ENCODE results near the gene HEMGN.

DNA sequence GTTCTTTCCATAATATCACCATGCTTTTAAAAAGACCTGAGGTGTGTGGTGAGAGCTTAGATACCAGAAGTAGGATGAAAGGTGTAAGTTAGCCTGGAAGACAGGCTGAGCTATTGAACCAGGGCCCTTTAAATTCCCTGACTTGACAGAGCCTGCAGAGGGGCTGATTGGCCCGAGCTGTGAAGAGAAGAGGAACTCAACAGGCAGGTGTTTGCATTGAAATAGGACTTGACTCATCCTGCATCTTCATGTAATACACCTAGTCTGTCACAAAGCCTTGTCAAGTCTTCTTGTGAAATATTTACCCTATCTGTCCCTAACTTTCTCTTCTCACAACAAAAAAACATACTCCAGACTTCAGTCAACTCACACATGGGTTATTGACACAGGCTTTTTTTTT, 28.5 kb upstream of the HEMGN start:
- TF ChIP-seq, protein P1, sequence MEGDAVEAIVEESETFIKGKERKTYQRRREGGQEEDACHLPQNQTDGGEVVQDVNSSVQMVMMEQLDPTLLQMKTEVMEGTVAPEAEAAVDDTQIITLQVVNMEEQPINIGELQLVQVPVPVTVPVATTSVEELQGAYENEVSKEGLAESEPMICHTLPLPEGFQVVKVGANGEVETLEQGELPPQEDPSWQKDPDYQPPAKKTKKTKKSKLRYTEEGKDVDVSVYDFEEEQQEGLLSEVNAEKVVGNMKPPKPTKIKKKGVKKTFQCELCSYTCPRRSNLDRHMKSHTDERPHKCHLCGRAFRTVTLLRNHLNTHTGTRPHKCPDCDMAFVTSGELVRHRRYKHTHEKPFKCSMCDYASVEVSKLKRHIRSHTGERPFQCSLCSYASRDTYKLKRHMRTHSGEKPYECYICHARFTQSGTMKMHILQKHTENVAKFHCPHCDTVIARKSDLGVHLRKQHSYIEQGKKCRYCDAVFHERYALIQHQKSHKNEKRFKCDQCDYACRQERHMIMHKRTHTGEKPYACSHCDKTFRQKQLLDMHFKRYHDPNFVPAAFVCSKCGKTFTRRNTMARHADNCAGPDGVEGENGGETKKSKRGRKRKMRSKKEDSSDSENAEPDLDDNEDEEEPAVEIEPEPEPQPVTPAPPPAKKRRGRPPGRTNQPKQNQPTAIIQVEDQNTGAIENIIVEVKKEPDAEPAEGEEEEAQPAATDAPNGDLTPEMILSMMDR (IDR thresholded peaks at IDR 0.05; ENCODE audit: borderline replicate concordance, extremely low read depth, low read length, poor library complexity, severe bottlenecking): no peak
- no peak for TF ChIP-seq EZH2 (IDR thresholded peaks at IDR 0.05; ENCODE audit: borderline replicate concordance, low read depth, low read length, severe bottlenecking)

Data from DND-41 (cell line).